OCI-LY3 (cell line): ENCODE data around the gene CSNK1G2.

ENCODE experiments used
- H2AFZ ChIP-seq: fragments of 200-600, 300-600 bp; shearing (Covaris generic); 2 replicates; pipeline ENCODE4 v1.6.0; 2014; ENCODE audit warnings: antibody characterized with exemption, low read depth, low read length
- H3K27ac ChIP-seq: fragments of 200-600, 300-600 bp; sonication (generic); 2 replicates; pipeline ENCODE4 v1.5.1; 2014; ENCODE audit warnings: mild to moderate bottlenecking, low read length, moderate library complexity, mixed read lengths
- H3K27me3 ChIP-seq: fragments of 200-600, 300-600 bp; sonication (generic); 2 replicates; pipeline ENCODE4 v1.6.1; 2014; ENCODE audit warnings: low read depth, low read length, mixed read lengths
- H3K36me3 ChIP-seq: fragments of 200-600, 300-600 bp; sonication (generic); replicated peaks from 2 replicates; pipeline ENCODE3; 2014; ENCODE audit warnings: low read depth, low read length, mixed read lengths
- H3K4me1 ChIP-seq: fragments of 300-600, 200-600 bp; sonication (generic); 2 replicates; pipeline ENCODE4 v1.6.1; 2014; ENCODE audit warnings: low read length, mixed read lengths
- H3K4me2 ChIP-seq: fragments of 200-600, 300-600 bp; sonication (generic); 2 replicates; pipeline ENCODE4 v1.6.1; 2014; ENCODE audit warnings: low read length, mixed read lengths
- H3K4me3 ChIP-seq: fragments of 300-600, 200-600 bp; sonication (generic); 2 replicates; pipeline ENCODE4 v1.5.1; 2014; ENCODE audit warnings: antibody characterized with exemption, mild to moderate bottlenecking, low read length, moderate library complexity
- H3K79me2 ChIP-seq: fragments of 300-600, 200-600 bp; shearing (Covaris generic); 2 replicates; pipeline ENCODE4 v1.6.1; 2014; ENCODE audit warnings: mild to moderate bottlenecking, low read length, mixed read lengths
- H3K9ac ChIP-seq: fragments of 300-600, 200-600 bp; shearing (Covaris generic); 2 replicates; pipeline ENCODE4 v1.6.0; 2014; ENCODE audit warnings: mild to moderate bottlenecking, low read length, moderate library complexity
- H3K9me3 ChIP-seq: fragments of 200-600, 300-600 bp; shearing (Covaris generic); 2 replicates; pipeline ENCODE4 v1.6.1; 2014; ENCODE audit warnings: low read length, mixed read lengths; ENCODE audit not compliant: insufficient read depth
- H4K20me1 ChIP-seq: fragments of 200-600, 300-600 bp; sonication (generic); 2 replicates; pipeline ENCODE4 v1.6.1; 2016; ENCODE audit warnings: low read length, mixed read lengths; ENCODE audit not compliant: insufficient read depth
- CTCF ChIP-seq: fragments of 200-600, 300-600 bp; sonication (generic); IDR thresholded peaks from 2 replicates; pipeline ENCODE4 v1.5.1; 2014; ENCODE audit warnings: antibody characterized with exemption, low read length, low read depth
- EZH2phosphoT487 ChIP-seq: fragments of 200-600 bp; shearing (Covaris generic); IDR thresholded peaks from 2 replicates; pipeline ENCODE4 v1.6.1; 2018; ENCODE audit warnings: antibody characterized with exemption, mixed run types, low read depth

The CSNK1G2 gene

DNA sequence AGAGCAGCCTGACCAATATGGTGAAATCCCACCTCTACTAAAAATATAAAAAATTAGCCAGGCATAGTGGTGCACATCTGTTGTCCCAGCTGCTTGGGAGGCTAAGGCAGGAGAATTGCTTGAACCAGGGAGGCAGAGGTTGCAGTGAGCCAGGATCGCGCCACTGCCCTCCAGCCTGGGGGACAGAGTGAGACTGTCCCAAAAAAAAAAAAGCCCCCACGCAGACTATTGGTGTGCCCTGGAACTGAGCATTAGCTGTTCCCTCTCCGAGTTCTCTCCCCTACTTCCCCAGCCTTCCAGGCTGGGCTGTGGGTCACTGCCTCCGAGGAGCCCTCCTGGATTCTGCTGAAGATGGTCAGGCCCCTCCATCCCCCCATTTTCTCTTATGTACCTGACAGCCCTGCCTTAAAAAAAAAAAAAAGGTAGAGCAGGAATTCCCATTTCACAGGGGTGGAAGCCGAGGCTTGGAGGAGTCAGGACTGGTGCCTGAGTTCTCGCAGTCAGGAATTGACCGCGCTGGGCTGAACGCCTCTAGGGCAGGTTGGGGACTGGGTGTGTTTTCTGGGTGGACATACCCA, 33.9 kb upstream of the CSNK1G2 start:
- Histone ChIP-seq H4K20me1 (peaks cover 35% of the 10 kb centered on the region), H3K27me3 (no peaks in the 10 kb centered on the region), H2AFZ (no peak overlapping the region), H3K4me1 (peaks cover 43% of the 10 kb centered on the region), H3K4me2 (peak overlapping the region; percentile 72), H3K9me3 (no peaks in the 10 kb centered on the region), H3K79me2 (peaks cover 66% of the 10 kb centered on the region), H3K27ac (no peak overlapping the region), H3K4me3 (peak overlapping the region; percentile 68), H3K9ac (no peak overlapping the region; the same call in 1 of the 2 replicates), H3K36me3 (peaks cover 24% of the 10 kb centered on the region)
- TF ChIP-seq CTCF (no peak), EZH2phosphoT487 (no peak)

GRCh38 chr19:1907563-1908363, 33.2 kb upstream of the CSNK1G2 start:
- peak overlapping the region; percentile 68 for H3K4me3 ChIP-seq
- H3K79me2 ChIP-seq, result peaks cover 72% of the 10 kb centered on the region
- H3K9me3 ChIP-seq, result no peaks in the 10 kb centered on the region
- no peak for TF ChIP-seq CTCF
- TF ChIP-seq EZH2phosphoT487, result no peak
- H3K36me3 ChIP-seq, result peaks cover 30% of the 10 kb centered on the region
- peaks cover 42% of the 10 kb centered on the region for H4K20me1 ChIP-seq
- peak overlapping the region; percentile 72 for H3K4me2 ChIP-seq
- H2AFZ ChIP-seq, result no peak overlapping the region
- H3K4me1 ChIP-seq, result peaks cover 41% of the 10 kb centered on the region
- peak overlapping the region; percentile 46 for H3K9ac ChIP-seq
- H3K27ac ChIP-seq, result no peak overlapping the region
- H3K27me3 ChIP-seq, result no peaks in the 10 kb centered on the region

- H3K36me3 ChIP-seq, result peaks cover 36% of the 10 kb centered on the region
- peak overlapping the region; percentile 72 for H3K4me2 ChIP-seq
- peak overlapping the region; percentile 68 for H3K4me3 ChIP-seq
- peaks cover 35% of the 10 kb centered on the region for H3K4me1 ChIP-seq
- H2AFZ ChIP-seq, result no peak overlapping the region
- H4K20me1 ChIP-seq, result peaks cover 47% of the 10 kb centered on the region
- TF ChIP-seq CTCF (no peak), EZH2phosphoT487 (no peak)
- H3K27ac ChIP-seq, result no peak overlapping the region
- H3K79me2 ChIP-seq, result peaks cover 78% of the 10 kb centered on the region
- H3K9ac ChIP-seq, result peak overlapping the region; percentile 46; the same call in 1 of the 2 replicates
- H3K9me3 ChIP-seq, result no peaks in the 10 kb centered on the region
- no peaks in the 10 kb centered on the region for H3K27me3 ChIP-seq
These were observed 32.7 kb upstream of the CSNK1G2 start for GRCh38 chr19:1908364-1908678.

DNA sequence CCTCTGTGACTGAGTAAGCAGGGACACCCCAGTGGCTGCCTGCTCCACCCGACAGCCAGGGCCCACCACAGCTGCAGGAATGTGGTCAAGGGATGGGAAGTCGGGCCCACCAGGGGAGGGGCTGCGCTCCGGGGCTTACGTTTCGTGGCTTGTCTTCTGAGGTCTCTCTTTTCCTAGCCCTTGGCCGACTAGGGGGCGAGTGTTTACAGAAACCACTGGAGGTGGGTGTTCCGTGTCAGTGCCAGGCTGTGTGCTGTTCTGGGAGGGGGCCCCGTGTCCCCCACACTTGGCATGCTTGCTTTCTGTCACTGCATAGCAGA, 31.3 kb upstream of the CSNK1G2 start:
- H3K4me3 ChIP-seq, result no peak overlapping the region
- H3K9me3 ChIP-seq, result no peaks in the 10 kb centered on the region
- no peak overlapping the region for H3K9ac ChIP-seq
- no peaks in the 10 kb centered on the region for H3K27me3 ChIP-seq
- H4K20me1 ChIP-seq, result peaks cover 61% of the 10 kb centered on the region
- no peak overlapping the region for H3K27ac ChIP-seq
- no peak overlapping the region for H3K4me2 ChIP-seq
- peaks cover 23% of the 10 kb centered on the region for H3K4me1 ChIP-seq
- no peak for TF ChIP-seq EZH2phosphoT487
- no peak for TF ChIP-seq CTCF
- H3K36me3 ChIP-seq, result peaks cover 48% of the 10 kb centered on the region
- H2AFZ ChIP-seq, result no peak overlapping the region
- H3K79me2 ChIP-seq, result peaks cover 92% of the 10 kb centered on the region
